OCI-M2 (cell line): ENCODE data around the gene SKAP1.
"Not testable (repeated sequence)": the region's sequence is repeated elsewhere in the genome, so short reads cannot be mapped to it uniquely, and the experiment has no call there.

Source experiments
- DNase-seq: peaks from one replicate; lab custom pipeline; 2025; ENCODE audit not compliant: unreplicated experiment; lab: John Stamatoyannopoulos, UW

SKAP1 gene

GRCh38 chr17:48225725-48226567 is 204.1 kb downstream of the SKAP1 start:
- DNase-seq = no peak

- DNase-seq = no peak
These were observed 206.1 kb downstream of the SKAP1 start for GRCh38 chr17:48223945-48224344.

GRCh38 chr17:48219617-48220016 is 210.4 kb downstream of the SKAP1 start:
- no peak for DNase-seq

DNA sequence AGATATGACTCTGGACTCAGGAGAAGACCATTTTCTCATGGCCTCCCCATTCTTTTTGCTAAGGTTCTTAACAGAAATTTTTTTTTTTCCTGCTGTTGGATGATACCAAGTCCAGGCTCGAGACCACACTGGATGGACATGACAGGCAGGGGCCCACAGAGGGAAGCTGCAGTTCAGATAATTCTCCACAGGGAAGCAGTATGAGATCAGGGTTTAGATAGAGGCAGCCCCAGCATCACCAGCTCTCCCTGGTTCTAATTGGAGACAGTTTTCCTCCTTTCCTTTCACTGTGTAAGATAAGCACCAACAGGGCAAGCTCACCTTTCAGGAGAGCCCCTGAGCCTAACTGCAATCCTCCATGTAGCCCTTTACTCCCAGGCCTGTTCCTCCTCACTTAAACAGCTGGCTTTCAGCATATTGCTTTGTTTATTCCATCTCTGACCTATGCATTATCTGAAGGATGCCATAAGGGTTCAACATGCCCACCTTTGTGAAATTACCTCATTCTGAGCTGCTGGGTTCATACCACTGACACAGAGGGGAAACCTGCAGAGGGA is 214.4 kb downstream of the SKAP1 start:
- no peak for DNase-seq

- DNase-seq = no peak
These were observed 216.2 kb downstream of the SKAP1 start for GRCh38 chr17:48213797-48214196.

GRCh38 chr17:48211787-48212186 is 218.2 kb downstream of the SKAP1 start:
- no peak for DNase-seq

- no peak for DNase-seq
These were observed 219.0 kb downstream of the SKAP1 start for GRCh38 chr17:48211011-48211410.

- DNase-seq = no peak
These were observed 220.0 kb downstream of the SKAP1 start for GRCh38 chr17:48209973-48210372.

DNA sequence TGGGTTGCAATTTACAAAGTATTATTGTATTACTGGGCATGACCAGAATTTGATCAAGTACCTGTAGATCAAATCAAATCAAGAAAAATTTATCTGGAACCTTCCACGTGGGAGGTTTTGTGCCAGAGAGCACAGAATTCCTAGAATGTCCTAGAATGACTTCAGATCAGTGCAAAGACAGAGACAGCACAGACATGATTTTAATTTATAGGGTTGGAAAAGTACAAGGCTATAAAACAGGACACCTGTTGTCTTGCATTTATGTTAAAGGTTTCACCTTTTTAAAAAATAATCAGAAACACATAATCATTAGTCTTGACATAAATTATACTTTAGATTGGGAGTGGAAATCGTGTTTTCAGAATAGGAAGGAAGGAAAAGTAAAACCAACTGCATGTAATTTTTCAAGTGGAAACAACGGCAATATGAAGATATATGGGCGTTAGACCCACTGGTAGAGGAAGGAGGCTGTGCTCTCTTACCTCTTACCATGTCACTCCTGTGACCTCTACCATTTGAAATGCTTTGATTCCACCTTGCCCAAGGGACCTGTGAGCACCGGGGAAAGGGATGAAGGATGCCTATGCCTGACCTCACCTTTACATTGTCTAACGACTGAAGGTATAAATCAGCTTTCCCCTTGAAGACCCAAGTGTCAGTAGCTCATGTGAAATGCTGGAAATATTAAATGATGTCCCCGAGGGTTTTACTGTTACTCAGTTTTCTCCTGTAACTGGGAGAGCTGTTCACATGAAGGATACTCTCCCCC is 222.1 kb downstream of the SKAP1 start:
- no peak for DNase-seq

GRCh38 chr17:48207036-48207435 is 223.0 kb downstream of the SKAP1 start:
- DNase-seq = not testable (repeated sequence)

- DNase-seq = no peak
These were observed 227.1 kb downstream of the SKAP1 start for GRCh38 chr17:48202959-48203358.

- DNase-seq = no peak
These were observed 231.0 kb downstream of the SKAP1 start for GRCh38 chr17:48198950-48199541.

DNA sequence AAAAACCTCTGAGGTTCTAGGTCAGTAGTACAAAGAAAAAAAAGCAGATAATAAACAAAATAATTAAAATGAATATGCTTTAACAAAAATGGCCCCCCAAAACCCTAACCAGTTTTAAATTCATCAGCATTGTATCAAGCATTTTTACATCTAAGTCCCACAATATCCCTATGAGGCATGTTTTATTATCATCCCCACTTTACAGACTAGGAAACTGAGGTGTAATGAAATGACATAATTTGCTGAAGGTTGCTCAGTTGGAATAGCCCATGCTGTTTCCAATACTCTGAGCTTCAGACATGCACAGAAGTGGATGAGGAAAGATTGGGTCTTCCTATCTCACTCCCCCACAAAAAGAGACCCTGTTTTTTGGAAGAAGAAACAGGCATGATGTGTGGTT is 234.1 kb downstream of the SKAP1 start:
- no peak for DNase-seq

- DNase-seq = no peak
These were observed 235.9 kb downstream of the SKAP1 start for GRCh38 chr17:48194097-48194550.

DNA sequence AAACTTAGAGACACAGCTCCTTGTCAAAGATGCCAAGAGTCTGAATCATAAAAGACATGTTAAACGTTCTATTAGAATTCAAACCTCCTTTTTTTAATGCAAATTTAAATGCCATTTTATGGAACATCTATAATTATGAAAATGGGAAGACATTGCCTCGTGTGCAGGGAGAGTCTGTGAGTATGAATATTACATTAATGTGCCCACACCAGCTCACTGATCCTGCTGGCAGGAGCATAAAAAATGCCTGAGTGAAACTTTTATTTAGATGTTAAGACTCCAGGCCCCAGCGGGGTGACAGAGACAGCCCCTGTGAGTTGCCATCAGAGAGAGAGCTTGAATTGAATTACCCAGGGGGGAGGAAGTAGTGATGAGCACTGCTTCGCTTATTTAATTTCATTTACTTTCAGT is 237.7 kb downstream of the SKAP1 start:
- no peak for DNase-seq

GRCh38 chr17:48191362-48191761 is 238.7 kb downstream of the SKAP1 start:
- no peak for DNase-seq

DNA sequence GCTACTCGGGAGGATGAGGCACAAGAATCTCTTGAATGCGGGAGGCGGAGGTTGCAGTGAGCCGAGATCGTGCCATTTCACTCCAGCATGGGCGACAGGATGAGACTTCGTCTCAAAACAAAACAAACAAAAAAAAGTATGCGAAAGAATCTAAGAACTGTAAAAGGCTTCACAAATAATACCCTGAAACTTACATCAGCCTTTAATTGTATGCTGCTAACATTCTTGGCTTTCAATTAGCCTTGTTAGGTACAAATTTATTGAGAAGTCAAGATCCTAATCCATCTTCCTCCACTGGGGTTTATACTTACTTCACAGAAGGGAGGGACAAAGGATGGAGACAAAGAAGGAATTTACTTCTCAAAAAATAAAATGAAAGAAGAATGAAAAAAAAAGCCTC is 239.1 kb downstream of the SKAP1 start:
- DNase-seq = no peak

GRCh38 chr17:48187872-48188608 is 242.0 kb downstream of the SKAP1 start:
- no peak for DNase-seq

- not testable (repeated sequence) for DNase-seq
These were observed 243.7 kb downstream of the SKAP1 start for GRCh38 chr17:48186317-48186716.

- DNase-seq = no peak
These were observed 245.3 kb downstream of the SKAP1 start for GRCh38 chr17:48184721-48185120.

GRCh38 chr17:48181653-48182052 is 248.4 kb downstream of the SKAP1 start:
- no peak for DNase-seq
